GM12892 (cell line): ENCODE results near the gene STK33.

Experiments
- POLR2A ChIP-seq: IDR thresholded peaks from 2 replicates; pipeline ENCODE4 v1.6.1; 2011; ENCODE audit warnings: low read depth, low read length, control low read depth
- POLR2AphosphoS5 ChIP-seq: IDR thresholded peaks from 2 replicates; pipeline ENCODE4 v1.6.1; 2011; ENCODE audit warnings: low read depth, low read length, control low read depth
- TAF1 ChIP-seq: IDR thresholded peaks from 2 replicates; pipeline ENCODE4 v1.6.1; 2011; ENCODE audit warnings: low read depth, mild to moderate bottlenecking, control low read depth, low read length, borderline replicate concordance

DNA sequence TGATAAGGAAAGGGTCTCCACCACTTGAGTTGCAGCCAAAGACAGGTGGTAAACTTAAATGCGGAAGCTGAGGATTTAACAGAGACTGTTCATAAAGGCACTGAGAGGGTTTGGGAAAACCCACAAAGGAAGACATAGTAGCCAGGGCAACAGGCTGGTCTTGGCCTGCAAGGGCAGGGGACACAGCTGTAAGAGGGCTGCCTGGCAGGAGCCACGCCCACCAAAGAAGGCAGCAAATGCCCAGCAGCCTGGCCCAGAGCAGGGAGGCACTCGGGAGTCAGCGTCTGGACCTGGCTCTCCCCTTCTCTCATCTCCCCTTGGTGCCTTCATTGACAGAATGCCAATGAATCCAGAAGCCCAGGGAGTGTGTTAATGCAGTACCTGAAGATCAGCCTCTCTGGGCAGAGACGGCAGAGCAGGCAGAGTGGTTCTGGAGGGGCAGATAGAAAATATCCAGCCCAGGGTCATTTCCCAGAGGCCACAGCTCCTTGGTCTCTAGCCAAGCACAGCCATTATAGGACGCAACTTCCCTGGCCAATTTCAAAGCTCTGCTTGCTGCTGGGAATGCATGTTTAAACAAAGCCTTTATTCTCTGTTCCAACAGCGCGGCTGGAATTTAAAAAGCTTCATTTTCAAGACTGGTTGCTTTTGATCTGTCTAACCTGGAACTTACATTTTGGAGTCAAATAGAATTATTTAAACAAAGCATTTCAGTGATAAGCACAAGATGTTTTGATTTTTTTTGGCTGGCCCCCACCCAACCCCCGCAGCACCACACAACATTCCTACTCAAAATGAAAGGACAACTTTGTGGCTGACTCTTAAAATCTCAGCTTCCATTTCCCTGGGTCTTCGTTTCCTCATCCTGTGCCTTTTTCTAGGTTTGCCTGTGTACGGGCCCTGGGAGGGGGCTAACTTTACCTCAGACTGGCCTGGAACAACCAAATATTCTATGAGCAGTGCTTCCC is 204.7 kb downstream of the STK33 start:
- TF ChIP-seq POLR2AphosphoS5 (no peak), POLR2A (no peak), TAF1 (no peak)
